ENCODE results near the gene SFXN5. TPM values are rescaled to one million over a fixed set of nuclear protein-coding genes. Genes with fewer than 3 reads are reported as not detected.

The SFXN5 gene
- total RNA-seq, 1 donor from 2014 or later, result 9.3 TPM

DNA sequence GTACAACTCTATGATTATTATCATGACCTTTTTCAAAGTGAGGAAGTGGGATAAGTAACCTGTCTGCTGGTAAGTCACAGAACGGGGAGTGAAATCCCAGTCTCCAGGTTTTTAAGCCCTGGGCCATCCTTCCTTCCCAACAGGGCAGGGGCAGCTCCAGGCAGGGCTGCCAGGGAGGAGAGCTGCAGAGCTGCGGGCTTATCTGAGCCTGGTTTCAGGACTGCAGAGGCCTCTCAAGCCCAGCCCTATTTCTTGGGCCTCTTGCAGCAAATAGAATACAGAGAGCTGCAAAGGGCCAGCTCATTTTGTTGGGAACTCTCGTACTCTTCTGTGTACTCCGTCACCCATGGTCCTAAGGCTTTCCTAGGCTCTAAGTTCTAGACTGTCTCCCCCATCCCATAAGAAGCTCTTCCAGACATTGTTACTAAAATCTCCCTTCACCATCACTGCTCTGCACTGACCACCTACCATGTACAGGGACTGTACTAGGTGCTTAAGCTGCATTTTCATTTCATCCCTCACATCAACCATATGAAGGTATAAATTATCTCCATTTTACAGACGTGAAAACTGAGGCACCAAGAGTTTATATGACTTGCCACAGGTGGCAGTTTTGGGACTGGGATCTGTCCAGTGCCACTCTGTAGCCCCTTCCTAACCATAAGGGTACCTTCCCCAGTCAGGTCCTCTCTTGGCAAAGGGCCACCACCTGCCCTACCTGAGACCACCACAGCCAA, 38.1 kb upstream of the SFXN5 start:
- Histone ChIP-seq H3K36me3 (no peaks in the 10 kb centered on the region), H3K4me3 (peak overlapping the region in 1 of 2 donors; percentile 84), H3K27ac (peak overlapping the region; percentile 92 to 98), H3K9me3 (no peaks in the 10 kb centered on the region), H3K4me1 (peaks cover 0 to 35% of the 10 kb centered on the region in 2 donors), H3K27me3 (no peaks in the 10 kb centered on the region)
- no peak for DNase-seq (ENCODE audit: low spot score in 2 of 2)
- TF ChIP-seq CTCF (IDR thresholded peaks at IDR 0.05), result no peak
- intact Hi-C loops (cut with DNase I), result loop anchor here (5.0 kb wide), 4 partner anchors 103 to 1777 kb away; partner anchors contain the start of genes ALMS1, SMYD5, SPR and ZNF638

GRCh38 chr2:73107211-73107926, 35.9 kb upstream of the SFXN5 start:
- no peaks in the 10 kb centered on the region for H3K9me3 ChIP-seq
- H3K27me3 ChIP-seq, result no peaks in the 10 kb centered on the region
- TF ChIP-seq CTCF (IDR thresholded peaks at IDR 0.05), result no peak
- peak in 1 of 2 donors; percentile 62 for DNase-seq (ENCODE audit: low spot score in 2 of 2)
- intact Hi-C loops (cut with DNase I), result no loop called here
- no peaks in the 10 kb centered on the region for H3K36me3 ChIP-seq
- H3K27ac ChIP-seq, result peak overlapping the region in 1 of 2 donors; percentile 6
- no peak overlapping the region for H3K4me3 ChIP-seq
- peaks cover 0 to 35% of the 10 kb centered on the region in 2 donors for H3K4me1 ChIP-seq

DNA sequence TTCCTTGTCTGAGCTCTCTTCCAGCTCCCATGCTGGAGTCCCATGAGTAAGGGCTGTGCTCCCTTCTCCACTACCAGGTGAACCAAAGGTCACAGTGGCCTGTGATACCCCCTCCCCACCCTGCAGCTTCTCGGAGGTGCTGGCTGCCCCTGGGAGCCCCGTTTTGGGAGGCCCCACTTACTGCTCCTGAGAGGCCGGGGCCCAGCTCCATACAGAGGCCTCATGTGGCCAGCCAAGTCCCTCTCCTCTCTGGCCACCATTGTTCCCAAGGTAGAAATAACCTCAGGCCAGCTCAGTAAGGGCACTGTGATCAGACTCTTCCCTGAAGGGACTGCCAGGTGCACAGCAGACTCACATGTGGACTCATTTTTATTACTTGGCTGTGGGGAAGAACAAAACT, 35.3 kb upstream of the SFXN5 start:
- no peak for TF ChIP-seq CTCF (IDR thresholded peaks at IDR 0.05)
- Histone ChIP-seq H3K9me3 (no peaks in the 10 kb centered on the region), H3K36me3 (no peaks in the 10 kb centered on the region), H3K4me1 (peaks cover 0 to 35% of the 10 kb centered on the region in 2 donors), H3K27me3 (no peaks in the 10 kb centered on the region), H3K4me3 (no peak overlapping the region), H3K27ac (peak overlapping the region in 1 of 2 donors; percentile 29)
- no peak for DNase-seq (ENCODE audit: low spot score in 2 of 2)
- intact Hi-C loops (cut with DNase I), result no loop called here

- Histone ChIP-seq H3K4me3 (no peak overlapping the region), H3K27ac (no peak overlapping the region), H3K27me3 (no peaks in the 10 kb centered on the region), H3K4me1 (peaks cover 0 to 28% of the 10 kb centered on the region in 2 donors), H3K36me3 (no peaks in the 10 kb centered on the region), H3K9me3 (no peaks in the 10 kb centered on the region)
- intact Hi-C loops (cut with DNase I), result no loop called here
- no peak for TF ChIP-seq CTCF (IDR thresholded peaks at IDR 0.05)
- no peak for DNase-seq (ENCODE audit: low spot score in 2 of 2)
Measured at GRCh38 chr2:73105511-73105971, 34.0 kb upstream of the SFXN5 start.

- Histone ChIP-seq H3K36me3 (no peaks in the 10 kb centered on the region), H3K4me1 (peaks cover 0 to 21% of the 10 kb centered on the region in 2 donors), H3K27me3 (no peaks in the 10 kb centered on the region), H3K9me3 (no peaks in the 10 kb centered on the region), H3K4me3 (no peak overlapping the region), H3K27ac (no peak overlapping the region)
- intact Hi-C loops (cut with DNase I), result no loop called here
- no peak for DNase-seq (ENCODE audit: low spot score in 2 of 2)
- no peak for TF ChIP-seq CTCF (IDR thresholded peaks at IDR 0.05)
Measured at GRCh38 chr2:73104933-73105332, 33.4 kb upstream of the SFXN5 start.
